Umbilical cord (tissue), 2 donors: Measurements from ENCODE around the gene DCAF17. TPM values are rescaled to one million over a fixed set of nuclear protein-coding genes. Genes with fewer than 3 reads are reported as not detected.
"Not testable (repeated sequence)": the region's sequence is repeated elsewhere in the genome, so short reads cannot be mapped to it uniquely, and the experiment has no call there.

ENCODE experiments used
- DNase-seq: peaks from one replicate; pipeline ENCODE4 v3.0.0-alpha.2; 2015; ENCODE audit warnings: low spot score
- total RNA-seq: library from RNA; depleted of rRNA; stranded (reverse); fragments of >200 nt; gene quantifications from one replicate; pipeline ENCODE4 v1.2.3, GENCODE V29; 2014; ENCODE audit warnings: low replicate concordance; ENCODE audit not compliant: insufficient read depth

The DCAF17 gene
- total RNA-seq, 1 donor from 2014 or later: 37.1 TPM

- no peak for DNase-seq
These were observed 18.7 kb downstream of the DCAF17 start for GRCh38 chr2:171452773-171453172.

GRCh38 chr2:171459498-171459897 is 25.5 kb downstream of the DCAF17 start:
- DNase-seq: no peak

- no peak for DNase-seq
These were observed 26.5 kb downstream of the DCAF17 start for GRCh38 chr2:171460537-171460936.

GRCh38 chr2:171469176-171469575 is 35.1 kb downstream of the DCAF17 start:
- no peak for DNase-seq

GRCh38 chr2:171470129-171470528 is 36.1 kb downstream of the DCAF17 start:
- DNase-seq: no peak

- no peak for DNase-seq
These were observed 42.0 kb downstream of the DCAF17 start for GRCh38 chr2:171475979-171476378.

GRCh38 chr2:171478345-171478744 is 44.3 kb downstream of the DCAF17 start:
- DNase-seq: peak; percentile 44

GRCh38 chr2:171479154-171479814 is 45.3 kb downstream of the DCAF17 start:
- DNase-seq: no peak

GRCh38 chr2:171480908-171481307 is 46.9 kb downstream of the DCAF17 start:
- no peak for DNase-seq

- DNase-seq: no peak
These were observed 48.3 kb downstream of the DCAF17 start for GRCh38 chr2:171482308-171482707.

GRCh38 chr2:171482877-171483276 is 48.9 kb downstream of the DCAF17 start:
- no peak for DNase-seq

- no peak for DNase-seq
These were observed 49.8 kb downstream of the DCAF17 start for GRCh38 chr2:171483793-171484192.

- no peak for DNase-seq
These were observed 51.1 kb downstream of the DCAF17 start for GRCh38 chr2:171485116-171485515.

- no peak for DNase-seq
These were observed 53.2 kb downstream of the DCAF17 start for GRCh38 chr2:171487201-171487600.

- DNase-seq: no peak
These were observed 53.8 kb downstream of the DCAF17 start for GRCh38 chr2:171487803-171488259.

GRCh38 chr2:171490577-171490976 is 56.6 kb downstream of the DCAF17 start:
- DNase-seq: no peak

GRCh38 chr2:171491292-171491691 is 57.3 kb downstream of the DCAF17 start:
- no peak for DNase-seq

GRCh38 chr2:171492664-171493063 is 58.6 kb downstream of the DCAF17 start:
- no peak for DNase-seq

GRCh38 chr2:171497664-171498063 is 63.6 kb downstream of the DCAF17 start:
- not testable (repeated sequence) for DNase-seq

GRCh38 chr2:171505374-171505773 is 71.3 kb downstream of the DCAF17 start:
- no peak for DNase-seq

GRCh38 chr2:171509945-171510731 is 76.1 kb downstream of the DCAF17 start:
- DNase-seq: no peak

GRCh38 chr2:171512014-171512413 is 78.0 kb downstream of the DCAF17 start:
- no peak for DNase-seq

- no peak for DNase-seq
These were observed 78.7 kb downstream of the DCAF17 start for GRCh38 chr2:171512683-171513195.
